ENCODE data around the gene KIAA0753. TPM values are rescaled to one million over a fixed set of nuclear protein-coding genes. Genes with fewer than 3 reads are reported as not detected.

The KIAA0753 gene
- total RNA-seq, 1 experiment from 2014 or later, result 14.7 TPM

Other genes starting within 250 kb of the KIAA0753 start
- gene AIPL1, start 205.6 kb downstream of the KIAA0753 start, total RNA-seq (2014; rRNA removed; shearing (Covaris generic)), result not detected in 2 replicates
- gene PIMREG, start 196.3 kb downstream of the KIAA0753 start, total RNA-seq (2014; rRNA removed; shearing (Covaris generic)), result 141 and 144 TPM in 2 replicates
- 6.0 and 8.6 TPM in 2 replicates for gene PITPNM3, start 84.2 kb downstream of the KIAA0753 start, total RNA-seq (2014; rRNA removed; shearing (Covaris generic))
- 226 and 331 TPM in 2 replicates for gene TXNDC17, start 349 bp upstream of the KIAA0753 start, total RNA-seq (2014; rRNA removed; shearing (Covaris generic))
- 12.8 and 47.9 TPM in 2 replicates for gene MED31, start 10.9 kb upstream of the KIAA0753 start, total RNA-seq (2014; rRNA removed; shearing (Covaris generic))
- 0.84 and 0.88 TPM in 2 replicates for gene C17orf100, start 11.1 kb upstream of the KIAA0753 start, total RNA-seq (2014; rRNA removed; shearing (Covaris generic))
- gene SLC13A5, start 72.7 kb upstream of the KIAA0753 start, total RNA-seq (2014; rRNA removed; shearing (Covaris generic)), result not detected in 2 replicates
- gene XAF1, start 115.3 kb upstream of the KIAA0753 start, total RNA-seq (2014; rRNA removed; shearing (Covaris generic)), result 13.4 and 19.9 TPM in 2 replicates
- gene FBXO39, start 135.5 kb upstream of the KIAA0753 start, total RNA-seq (2014; rRNA removed; shearing (Covaris generic)), result 0.87 TPM in 1 of 2 replicates, not detected in the other
- 0.03 TPM in 1 of 2 replicates, not detected in the other for gene TEKT1, start 191.0 kb upstream of the KIAA0753 start, total RNA-seq (2014; rRNA removed; shearing (Covaris generic))

All from SJSA1 (cell line).